Muscle of back (tissue), 11 donors: ENCODE results near the gene TPX2. TPM values are rescaled to one million over a fixed set of nuclear protein-coding genes. Genes with fewer than 3 reads are reported as not detected.

ENCODE experiments used
- DNase-seq, 3 donors: peaks; one replicate each; pipeline versions ENCODE4 v3.0.0 to v3.0.0-alpha.2; 2013
- polyA plus RNA-seq, 10 donors: library from polyadenylated mRNA; unstranded; fragments of 120-200 nt; gene quantifications; one replicate each; pipeline ENCODE4 v1.2.1, GENCODE V29; 2013; ENCODE audit not compliant: insufficient read length in 10 of 10

The TPX2 gene
- polyA plus RNA-seq, 10 donors: 20.0 to 46.9 (median 30.5) TPM

DNA sequence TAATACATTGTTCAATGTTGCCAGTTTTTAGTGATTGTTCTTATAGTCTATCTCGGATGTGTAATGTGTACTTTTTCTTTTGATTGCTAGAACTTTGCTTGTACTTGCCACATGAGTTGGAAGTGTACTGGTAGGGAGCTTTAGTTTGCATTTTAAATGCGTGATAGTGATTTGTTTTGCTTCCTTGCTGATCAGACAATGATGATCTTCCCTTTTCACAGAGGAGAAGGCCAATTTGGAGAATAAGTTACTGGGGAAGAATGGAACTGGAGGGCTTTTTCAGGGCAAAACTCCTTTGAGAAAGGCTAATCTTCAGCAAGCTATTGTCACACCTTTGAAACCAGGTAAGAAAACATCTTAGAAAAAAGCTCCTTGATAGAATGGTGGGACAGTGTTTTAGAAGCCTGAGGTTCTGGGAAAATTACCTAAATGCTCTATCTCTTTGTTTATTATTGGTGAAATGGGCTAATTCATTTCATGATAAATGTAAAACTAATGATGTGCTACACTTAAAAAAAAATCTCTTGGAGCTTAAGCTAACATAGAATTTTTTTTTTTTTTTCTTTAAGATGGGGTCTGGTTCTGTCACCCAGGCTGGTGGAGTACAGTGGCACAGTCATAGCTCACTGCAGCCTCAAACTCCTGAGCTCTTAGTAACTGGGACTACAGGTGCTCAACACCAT, 20.9 kb downstream of the TPX2 start:
- no peak for DNase-seq

DNA sequence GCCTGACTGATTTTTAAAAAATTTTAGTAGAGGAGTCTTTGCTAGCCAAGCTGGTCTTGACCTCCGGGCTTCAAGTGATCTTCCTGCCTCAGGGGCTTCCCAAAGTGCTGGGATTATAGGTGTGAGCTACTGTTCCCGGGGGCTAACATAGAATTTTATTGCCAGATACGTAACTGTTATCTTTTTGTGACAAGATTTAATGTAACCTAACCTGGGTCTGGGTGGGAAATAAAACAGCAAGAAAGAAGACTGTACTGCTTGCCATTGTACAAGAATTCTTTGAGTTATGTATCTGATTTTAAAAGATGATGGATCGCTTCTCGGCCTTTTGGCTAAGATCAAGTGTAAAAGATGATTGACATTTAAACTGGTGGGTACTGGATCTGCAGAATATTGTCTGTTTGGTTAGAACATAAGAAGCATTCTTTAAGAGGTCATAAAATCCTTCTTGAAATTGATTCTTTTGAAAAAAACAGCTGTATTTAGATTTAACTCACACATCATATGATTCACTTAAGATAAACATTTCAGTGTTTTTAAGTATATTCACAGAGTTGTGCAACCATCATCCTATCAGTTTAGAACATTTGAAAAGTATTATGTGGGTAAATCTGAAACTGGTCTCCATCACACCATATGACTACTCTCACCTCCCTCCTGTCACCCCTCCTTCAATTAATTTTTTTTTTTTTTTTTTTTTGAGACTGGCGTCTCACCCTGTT, 21.6 kb downstream of the TPX2 start:
- no peak for DNase-seq

DNA sequence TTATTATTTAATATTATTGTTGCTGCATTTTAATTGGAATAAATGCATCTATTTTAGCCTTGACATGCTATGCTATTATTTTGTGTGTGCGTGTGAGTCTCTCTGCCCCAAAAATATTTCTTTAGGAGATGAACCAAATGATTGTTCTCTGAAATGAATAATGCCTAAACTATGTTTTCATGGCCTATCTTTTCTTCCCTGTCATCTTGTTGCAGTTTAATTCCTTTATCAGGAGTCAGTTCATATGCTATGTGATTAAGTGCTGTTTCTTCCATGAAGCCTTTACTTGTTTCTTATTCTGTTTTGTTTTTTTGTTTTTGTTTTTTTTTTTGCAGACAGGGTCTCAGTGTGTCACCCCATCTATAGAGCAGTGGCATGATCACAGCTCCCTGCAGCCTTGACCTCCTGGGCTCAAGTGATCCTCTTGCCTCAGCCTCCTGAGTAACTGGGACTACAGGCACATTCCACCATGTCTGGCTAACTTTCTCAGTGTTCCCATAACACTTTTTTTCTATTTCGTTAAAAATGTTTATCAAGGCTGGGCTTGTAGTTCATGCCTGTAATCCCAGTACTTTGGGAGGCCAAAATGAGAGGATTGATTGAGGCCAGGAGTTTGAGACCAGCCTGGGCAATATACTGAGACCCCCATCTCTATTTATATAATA, 25.7 kb downstream of the TPX2 start:
- DNase-seq: no peak

DNA sequence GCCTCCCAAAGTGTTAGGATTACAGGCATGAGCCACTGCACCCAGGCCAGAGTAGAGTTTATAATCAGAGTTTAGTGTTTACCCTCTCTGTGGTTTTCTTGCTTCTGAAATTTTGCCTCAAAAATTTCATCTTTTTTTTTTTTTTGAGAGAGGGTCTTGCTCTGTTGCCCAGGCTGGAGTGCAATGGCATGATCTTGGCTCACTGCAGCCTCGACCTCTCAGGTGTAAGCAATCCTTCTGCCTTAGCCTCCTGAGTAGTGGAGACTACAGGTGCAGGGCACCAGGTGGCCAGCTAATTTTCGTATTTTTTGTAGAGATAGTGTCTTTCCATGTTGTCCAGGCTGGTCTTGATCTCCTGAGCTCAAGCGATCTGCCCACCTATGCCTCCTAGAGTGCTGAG, 28.7 kb downstream of the TPX2 start:
- DNase-seq: no peak

DNA sequence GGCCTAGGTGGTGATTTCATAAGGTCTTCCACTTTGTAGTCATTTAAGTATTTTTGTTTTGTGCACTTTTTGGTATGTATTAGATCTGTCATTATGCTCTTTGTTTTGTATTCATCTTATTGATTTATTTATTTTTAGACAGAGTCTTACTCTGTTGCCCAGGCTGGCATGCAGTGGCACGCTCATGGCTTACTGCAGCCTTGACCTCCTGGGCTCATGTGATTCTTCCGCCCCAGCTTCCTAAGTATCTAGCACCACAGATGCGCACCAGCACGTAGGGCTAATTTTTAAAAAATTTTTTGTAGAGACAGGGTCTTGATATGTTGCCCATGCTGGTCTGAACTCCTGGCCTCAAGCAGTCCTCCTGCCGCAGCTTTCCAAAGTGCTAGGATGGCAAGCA, 30.6 kb downstream of the TPX2 start:
- no peak for DNase-seq

DNA sequence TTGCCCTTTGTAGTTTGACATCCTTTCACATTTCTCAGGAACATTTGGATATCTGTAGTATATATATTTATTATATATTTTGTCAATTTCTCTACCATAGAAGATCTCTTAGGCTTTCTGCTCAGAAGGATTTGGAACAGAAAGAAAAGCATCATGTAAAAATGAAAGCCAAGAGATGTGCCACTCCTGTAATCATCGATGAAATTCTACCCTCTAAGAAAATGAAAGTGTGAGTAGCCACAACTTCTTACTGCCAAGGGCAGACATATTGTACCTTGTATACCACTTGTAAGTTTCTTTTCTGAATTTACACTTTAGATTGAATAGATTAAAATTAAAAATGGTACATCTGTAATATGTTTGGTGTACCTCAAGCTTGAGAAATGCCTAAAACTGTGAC, 31.2 kb downstream of the TPX2 start:
- DNase-seq: no peak

DNA sequence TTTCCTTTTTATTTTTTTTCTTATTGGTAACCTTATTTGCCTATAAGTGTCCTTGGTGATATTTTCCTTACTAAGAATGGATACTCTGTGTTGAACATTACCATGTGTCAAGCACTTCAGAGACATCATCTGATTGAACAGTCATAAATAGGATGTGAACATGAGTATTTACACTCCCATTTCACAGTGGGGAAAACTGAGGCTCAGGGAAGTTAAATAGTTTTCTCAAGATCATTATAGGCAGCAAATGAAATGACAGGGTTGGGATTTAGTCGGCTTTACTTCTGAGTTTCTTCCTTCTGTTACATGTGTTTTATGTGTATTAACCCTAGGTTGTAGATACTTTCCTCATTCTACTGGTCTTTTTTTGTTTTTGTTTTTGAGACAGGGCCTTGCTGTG, 35.3 kb downstream of the TPX2 start:
- no peak for DNase-seq

DNA sequence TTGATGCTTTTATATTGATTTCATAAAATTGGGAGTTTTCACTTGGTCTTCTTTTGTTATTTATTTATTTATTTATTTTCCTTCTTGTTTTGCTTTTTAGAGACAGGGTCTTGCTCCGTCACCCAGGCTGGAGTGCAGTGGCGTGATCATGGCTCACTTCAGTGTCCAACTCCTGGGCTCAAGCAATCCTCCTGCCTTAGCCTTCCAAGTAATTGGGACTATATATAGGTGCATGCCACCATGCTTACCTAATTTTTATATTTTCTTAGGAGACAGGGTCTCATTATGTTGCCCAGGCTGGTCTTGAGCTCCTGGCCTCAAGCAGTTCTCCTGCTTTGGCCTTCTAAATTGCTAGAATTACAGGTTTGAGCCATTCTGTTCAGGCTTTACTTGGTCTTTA, 41.7 kb downstream of the TPX2 start:
- no peak for DNase-seq

DNA sequence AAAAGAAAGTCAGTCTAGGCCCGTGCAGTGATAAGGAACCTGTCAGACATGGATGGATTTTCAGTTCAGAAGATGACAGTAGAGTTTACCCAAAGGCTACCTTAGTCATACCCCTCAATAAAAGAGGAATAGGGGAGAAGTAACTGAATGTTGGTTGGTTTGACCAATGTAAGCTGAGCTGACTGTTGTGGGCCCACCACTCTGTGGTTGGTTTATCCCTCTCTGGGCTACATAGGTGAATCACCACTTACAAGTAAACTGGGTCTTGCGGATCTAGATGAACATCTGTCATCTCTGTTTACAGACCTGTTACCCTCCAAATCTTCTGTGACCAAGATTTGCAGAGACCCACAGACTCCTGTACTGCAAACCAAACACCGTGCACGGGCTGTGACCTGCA, 42.9 kb downstream of the TPX2 start:
- no peak for DNase-seq

DNA sequence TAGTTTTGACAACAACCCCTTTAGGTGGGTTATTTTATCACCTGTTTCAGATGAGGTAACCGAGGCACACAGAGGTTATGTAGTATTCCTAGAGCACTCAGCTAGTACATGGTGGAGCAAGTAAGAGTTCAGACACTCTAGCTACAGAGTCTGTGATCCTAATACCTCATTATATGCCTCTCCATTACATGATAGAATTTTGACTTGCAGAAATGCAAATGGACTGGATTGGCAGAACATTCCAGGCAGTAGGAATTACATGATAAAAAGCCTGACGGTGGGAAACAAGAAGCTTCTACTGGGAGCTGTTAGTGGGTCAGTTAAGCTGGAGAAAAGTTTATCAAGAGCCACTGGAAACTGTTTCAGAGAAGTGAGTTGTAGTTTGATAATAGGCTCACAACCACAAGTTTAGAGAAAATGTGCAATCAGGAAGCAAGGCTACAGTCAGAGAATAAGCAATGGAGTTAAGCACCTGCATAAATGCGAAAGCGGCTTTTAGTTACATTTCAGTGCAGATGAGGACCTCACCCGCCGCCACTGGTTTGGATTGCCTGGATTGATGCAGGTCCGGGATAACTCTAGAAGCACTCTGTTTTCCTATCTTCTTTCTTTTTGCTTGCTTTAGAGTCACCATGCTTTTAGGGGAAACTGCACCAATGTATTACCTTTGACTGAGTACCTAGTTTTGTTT, 45.4 kb downstream of the TPX2 start:
- no peak for DNase-seq

DNA sequence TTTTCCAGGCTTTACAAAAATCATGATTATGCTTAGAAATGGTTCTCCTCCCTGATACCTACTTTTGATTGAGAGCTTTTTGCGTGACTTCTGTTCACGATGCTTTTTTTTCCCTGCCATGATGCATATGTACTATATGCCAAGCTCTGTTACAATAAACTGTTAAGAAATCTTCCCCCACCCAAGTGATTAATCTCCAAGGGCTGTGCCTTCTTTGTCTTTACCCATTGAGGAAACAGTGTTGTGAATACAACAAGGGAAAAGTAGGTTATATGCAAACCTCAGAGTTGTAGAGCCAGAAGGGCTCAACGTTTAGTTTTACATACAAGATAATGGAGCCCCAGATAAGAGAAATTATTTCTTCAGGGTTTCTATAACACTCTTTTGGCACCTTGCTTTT, 46.0 kb downstream of the TPX2 start:
- DNase-seq: no peak

DNA sequence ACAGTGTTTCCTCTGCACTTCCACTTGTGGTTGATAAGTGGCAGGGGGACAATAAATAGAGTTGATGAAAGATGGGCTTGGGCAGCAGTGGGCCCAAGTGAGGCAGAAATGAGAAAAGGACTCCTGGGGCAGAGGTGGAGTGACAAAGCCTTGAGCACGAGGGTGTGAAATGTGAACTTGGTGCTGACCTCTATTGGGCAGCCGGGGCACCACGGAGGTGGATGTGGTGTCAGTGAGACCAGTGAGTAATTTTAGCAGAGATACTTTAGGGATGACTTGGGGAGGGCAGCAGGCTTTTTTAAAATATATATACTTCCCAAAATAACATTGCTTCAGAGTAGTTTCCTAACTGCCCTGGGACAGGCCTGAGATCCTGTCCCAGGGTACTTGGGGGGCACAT, 49.5 kb downstream of the TPX2 start:
- no peak for DNase-seq

DNA sequence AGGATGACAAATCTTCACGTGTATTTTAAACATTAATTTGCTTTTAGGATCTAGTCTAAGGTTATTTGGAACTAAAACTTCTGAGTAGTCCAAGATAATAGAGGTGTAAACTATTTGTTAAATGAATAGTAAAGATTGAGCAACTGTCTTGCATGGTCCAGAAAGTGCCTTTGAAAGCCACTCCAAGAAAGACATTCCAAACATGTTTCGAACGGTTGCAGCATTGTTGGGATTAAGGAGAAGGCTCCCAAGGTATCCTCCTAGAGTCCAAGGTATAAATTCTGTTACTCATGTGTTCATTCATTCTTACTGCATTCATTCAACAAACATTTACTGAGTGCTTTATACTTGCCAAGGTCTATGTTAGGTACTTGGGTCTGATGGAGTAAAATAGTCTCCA, 51.3 kb downstream of the TPX2 start:
- DNase-seq: no peak

DNA sequence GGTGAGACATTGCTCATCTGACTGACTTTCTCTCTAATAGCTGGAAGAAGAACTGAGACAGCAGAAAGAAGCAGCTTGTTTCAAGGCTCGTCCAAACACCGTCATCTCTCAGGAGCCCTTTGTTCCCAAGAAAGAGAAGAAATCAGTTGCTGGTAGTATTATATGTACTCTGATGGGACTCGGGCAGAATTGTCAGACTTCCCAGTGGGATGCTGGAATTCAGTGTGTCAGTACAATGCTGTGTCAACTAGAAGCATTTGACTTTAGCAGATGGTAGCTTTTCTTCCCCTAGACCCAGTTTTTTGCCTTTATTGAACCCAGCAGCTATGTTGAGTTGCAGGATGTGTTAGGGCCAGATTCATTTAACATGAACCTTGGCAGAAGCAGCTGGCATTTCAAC, 58.3 kb downstream of the TPX2 start:
- no peak for DNase-seq

DNA sequence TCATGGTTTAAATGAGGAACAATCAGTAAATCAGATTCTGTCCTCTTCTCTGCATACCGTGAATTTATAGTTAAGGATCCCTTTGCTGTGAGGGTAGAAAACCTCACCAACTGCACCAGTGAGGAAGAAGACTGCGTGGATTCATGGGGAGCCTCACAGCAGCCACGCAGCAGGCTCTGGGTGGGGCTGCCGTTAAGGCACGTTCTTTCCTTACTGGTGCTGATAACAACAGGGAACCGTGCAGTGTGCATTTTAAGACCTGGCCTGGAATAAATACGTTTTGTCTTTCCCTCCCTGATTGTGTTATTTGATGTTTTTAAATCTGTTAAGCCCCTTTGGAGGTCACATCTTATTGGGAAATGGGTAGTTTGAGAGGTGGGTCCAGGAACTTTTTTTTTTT, 62.4 kb downstream of the TPX2 start:
- DNase-seq: no peak

DNA sequence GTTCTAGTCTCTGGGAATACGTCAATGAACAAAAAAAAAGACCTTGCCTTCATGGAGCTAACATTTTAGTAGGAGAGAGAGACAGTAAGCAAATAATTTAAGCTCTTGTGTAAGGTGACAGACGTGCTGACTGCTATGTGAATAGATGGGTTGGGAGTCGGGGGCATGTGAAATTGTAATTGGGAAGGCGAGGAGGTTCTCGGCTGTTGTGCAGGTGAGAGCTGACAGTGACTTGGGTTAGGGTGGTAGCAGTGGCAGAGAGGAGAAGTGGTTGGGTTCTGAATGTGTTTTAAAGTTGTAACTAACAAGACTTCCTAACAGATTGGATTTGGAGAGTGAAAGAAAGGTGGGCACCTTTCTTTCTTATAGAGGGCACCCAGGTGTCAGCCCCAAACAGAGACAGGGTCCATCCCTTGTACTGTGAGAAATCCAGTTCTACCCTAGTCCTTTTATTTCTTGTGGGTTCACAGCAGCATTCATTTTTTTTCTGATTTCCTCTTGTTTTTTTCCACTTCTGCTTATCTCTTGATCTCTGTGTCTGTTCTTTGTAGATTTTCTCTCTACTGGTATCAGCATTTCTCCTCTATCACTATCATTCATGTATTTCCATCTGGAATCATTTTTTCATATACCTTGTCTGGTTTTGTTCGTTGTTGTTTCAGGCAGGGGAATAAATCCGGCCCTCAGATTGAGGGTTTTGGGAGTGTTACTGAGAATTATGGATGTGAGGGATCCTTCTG, 64.6 kb downstream of the TPX2 start:
- DNase-seq: no peak

DNA sequence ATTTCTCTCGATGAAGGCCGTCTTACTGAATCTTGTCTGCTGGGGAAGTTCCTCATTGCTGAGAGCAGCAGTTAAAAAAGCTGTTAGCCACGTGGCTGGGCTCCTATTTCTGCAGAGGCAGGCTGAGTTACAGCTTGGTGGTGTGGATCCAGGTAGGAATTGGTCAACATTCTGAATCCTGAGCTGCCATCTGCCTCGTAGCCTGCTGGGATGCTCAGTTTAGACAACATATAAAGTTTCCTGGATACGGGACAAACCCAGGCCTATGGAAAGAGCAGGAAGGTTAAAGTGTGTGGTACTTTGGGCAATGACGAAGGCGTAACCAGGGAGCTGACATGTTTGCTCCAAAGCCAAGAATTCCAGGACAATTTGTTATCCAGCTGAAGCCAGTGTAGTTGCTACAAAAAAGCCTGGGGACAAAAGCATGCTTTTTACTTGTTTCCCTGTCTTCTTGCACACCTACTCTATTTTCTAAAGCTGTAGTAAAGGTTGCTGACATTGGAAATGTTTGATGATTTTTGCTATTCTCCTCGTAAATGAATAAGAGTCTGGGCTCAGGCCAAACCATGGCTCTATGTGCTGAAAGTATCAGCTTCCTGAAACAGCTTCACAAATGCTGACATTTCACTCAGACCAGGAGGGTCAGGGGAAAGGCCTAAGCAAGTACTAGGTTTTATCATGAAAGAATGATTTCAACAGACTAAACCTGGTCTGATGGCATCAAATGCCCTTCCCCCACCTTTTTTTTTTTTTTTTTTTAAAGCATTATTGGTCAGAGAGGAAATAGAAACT, 67.7 kb downstream of the TPX2 start:
- no peak for DNase-seq

DNA sequence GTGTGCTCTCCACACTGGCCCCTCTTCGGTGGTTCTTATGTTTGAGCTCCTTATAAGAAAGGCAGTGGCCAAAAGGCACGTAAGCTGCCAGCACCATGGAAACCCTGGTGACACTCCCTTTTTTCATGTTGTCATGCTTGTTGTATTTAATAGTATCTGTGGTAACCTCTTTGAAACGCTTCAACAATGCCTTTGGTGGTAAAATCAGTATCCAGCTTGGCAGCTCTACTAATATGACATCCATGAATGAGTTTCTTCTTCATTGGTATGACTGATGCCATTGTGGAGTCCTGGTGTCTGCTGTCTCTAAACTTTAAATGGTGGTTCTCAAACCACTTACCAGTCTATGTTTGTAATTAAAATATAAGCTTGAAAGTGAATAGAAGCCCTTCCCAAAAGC, 69.4 kb downstream of the TPX2 start:
- DNase-seq: no peak

DNA sequence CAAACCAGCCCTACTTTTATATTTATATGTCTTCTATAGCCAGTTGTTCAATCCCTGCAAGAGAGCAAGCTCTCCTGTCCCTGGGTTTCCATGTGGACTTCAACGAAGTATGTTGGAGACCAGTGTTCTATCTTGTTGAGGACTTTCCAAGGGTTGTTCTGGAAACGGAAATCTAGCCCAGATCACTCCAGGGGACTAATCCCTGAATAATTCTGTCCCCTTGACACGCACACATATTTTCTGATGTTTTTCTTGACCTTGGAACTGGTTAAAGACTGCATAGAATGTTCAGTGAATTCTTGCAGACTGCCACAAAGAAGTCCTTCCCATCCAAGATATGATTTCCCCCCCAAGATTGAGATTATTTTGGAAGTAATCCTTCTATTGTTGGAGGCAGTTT, 70.6 kb downstream of the TPX2 start:
- no peak for DNase-seq

DNA sequence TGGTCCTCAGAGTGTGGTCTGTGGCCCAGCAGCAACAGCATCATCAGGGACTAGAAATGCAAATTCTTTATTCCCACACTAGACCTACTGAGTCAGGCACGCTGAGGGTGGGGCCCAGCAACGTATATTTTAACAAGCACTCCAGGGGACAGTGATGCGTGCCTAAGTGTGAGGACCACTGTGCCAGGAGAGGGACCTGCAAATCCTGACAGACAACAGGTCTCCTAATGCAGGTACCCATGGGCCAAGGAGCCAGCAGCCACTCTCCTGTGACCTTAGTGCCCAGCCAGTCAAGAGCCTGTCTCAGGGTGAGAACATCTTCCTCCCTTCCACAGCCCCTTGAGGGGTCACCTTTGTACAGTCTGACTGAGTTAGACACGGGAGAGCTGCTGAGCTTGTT, 72.1 kb downstream of the TPX2 start:
- no peak for DNase-seq
